ENCODE results near the gene STRIP1. TPM values are rescaled to one million over a fixed set of nuclear protein-coding genes. Genes with fewer than 3 reads are reported as not detected.

STRIP1 gene
- total RNA-seq, 2 experiments from 2014 or later = 42.2 to 45.5 TPM

GRCh38 chr1:110012100-110012780 is 22.2 kb upstream of the STRIP1 start:
- CTCF ChIA-PET (ENCODE audit: unreplicated experiment) = interaction anchor here (1.1 kb wide), 1 partner anchor 8 kb away, joined by 3 read pairs; no protein-coding TSS in a partner anchor
- no peaks in the 10 kb centered on the region for H3K9me3 ChIP-seq (ENCODE audit: low read length)
- no peaks in the 10 kb centered on the region for H4K20me1 ChIP-seq (ENCODE audit: insufficient read depth, low read length)
- peak overlapping the region; percentile 50 for H3K27ac ChIP-seq (ENCODE audit: low read depth, low read length, poor library complexity, severe bottlenecking)
- POLR2A ChIA-PET = interaction anchor here (0.5 to 2.1 kb wide), 2 partner anchors 22 to 43 kb away, joined by 3 to 7 read pairs; partner anchors contain the start of gene STRIP1
- no peaks in the 10 kb centered on the region for H3K79me2 ChIP-seq (ENCODE audit: insufficient read depth, low read depth, low read length)
- H3K9me2 ChIP-seq (ENCODE audit: insufficient read depth, low read length) = no peaks in the 10 kb centered on the region
- peak; percentile 33 for DNase-seq (ENCODE audit: low spot score)
- H2AFZ ChIP-seq (ENCODE audit: low read length) = no peak overlapping the region
- no peak overlapping the region for H3K4me3 ChIP-seq (ENCODE audit: low read depth, low read length, poor library complexity, severe bottlenecking)
- intact Hi-C loops (cut with micrococcal nuclease; ENCODE audit: unreplicated experiment) = no loop called here
- TF ChIP-seq EZH2phosphoT487 (IDR thresholded peaks at IDR 0.05; ENCODE audit: borderline replicate concordance, low read depth, low read length) = no peak
- TF ChIP-seq, protein P1, sequence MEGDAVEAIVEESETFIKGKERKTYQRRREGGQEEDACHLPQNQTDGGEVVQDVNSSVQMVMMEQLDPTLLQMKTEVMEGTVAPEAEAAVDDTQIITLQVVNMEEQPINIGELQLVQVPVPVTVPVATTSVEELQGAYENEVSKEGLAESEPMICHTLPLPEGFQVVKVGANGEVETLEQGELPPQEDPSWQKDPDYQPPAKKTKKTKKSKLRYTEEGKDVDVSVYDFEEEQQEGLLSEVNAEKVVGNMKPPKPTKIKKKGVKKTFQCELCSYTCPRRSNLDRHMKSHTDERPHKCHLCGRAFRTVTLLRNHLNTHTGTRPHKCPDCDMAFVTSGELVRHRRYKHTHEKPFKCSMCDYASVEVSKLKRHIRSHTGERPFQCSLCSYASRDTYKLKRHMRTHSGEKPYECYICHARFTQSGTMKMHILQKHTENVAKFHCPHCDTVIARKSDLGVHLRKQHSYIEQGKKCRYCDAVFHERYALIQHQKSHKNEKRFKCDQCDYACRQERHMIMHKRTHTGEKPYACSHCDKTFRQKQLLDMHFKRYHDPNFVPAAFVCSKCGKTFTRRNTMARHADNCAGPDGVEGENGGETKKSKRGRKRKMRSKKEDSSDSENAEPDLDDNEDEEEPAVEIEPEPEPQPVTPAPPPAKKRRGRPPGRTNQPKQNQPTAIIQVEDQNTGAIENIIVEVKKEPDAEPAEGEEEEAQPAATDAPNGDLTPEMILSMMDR (conservative IDR thresholded peaks at IDR 0.05; ENCODE audit: low read length) = no peak
- peaks cover 82% of the 10 kb centered on the region for H3K36me3 ChIP-seq (ENCODE audit: insufficient read depth, low read length)
- BruUV-seq (replicated peaks) = no TSS peak
- peaks cover 19% of the 10 kb centered on the region for H3K4me1 ChIP-seq (ENCODE audit: insufficient read depth, low read length, poor library complexity, severe bottlenecking)
- peak overlapping the region; percentile 15; the same call in 1 of the 2 replicates for H3K4me2 ChIP-seq (ENCODE audit: low read length)

GRCh38 chr1:110017792-110018191 is 16.6 kb upstream of the STRIP1 start:
- H3K36me3 ChIP-seq (ENCODE audit: insufficient read depth, low read length) = peaks cover 95% of the 10 kb centered on the region
- no peaks in the 10 kb centered on the region for H3K79me2 ChIP-seq (ENCODE audit: insufficient read depth, low read depth, low read length)
- no peak for TF ChIP-seq EZH2phosphoT487 (IDR thresholded peaks at IDR 0.05; ENCODE audit: borderline replicate concordance, low read depth, low read length)
- TF ChIP-seq, protein P1 (conservative IDR thresholded peaks at IDR 0.05; ENCODE audit: low read length) = no peak
- H2AFZ ChIP-seq (ENCODE audit: low read length) = no peak overlapping the region
- no TSS peak for BruUV-seq (replicated peaks)
- POLR2A ChIA-PET = no interaction called here
- H3K4me1 ChIP-seq (ENCODE audit: insufficient read depth, low read length, poor library complexity, severe bottlenecking) = peaks cover under 1% of the 10 kb centered on the region
- intact Hi-C loops (cut with micrococcal nuclease; ENCODE audit: unreplicated experiment) = no loop called here
- CTCF ChIA-PET (ENCODE audit: unreplicated experiment) = no interaction called here
- no peak for DNase-seq (ENCODE audit: low spot score)
- H3K4me2 ChIP-seq (ENCODE audit: low read length) = no peak overlapping the region
- no peaks in the 10 kb centered on the region for H3K9me2 ChIP-seq (ENCODE audit: insufficient read depth, low read length)
- no peaks in the 10 kb centered on the region for H4K20me1 ChIP-seq (ENCODE audit: insufficient read depth, low read length)
- no peaks in the 10 kb centered on the region for H3K9me3 ChIP-seq (ENCODE audit: low read length)
- H3K4me3 ChIP-seq (ENCODE audit: low read depth, low read length, poor library complexity, severe bottlenecking) = no peak overlapping the region
- H3K27ac ChIP-seq (ENCODE audit: low read depth, low read length, poor library complexity, severe bottlenecking) = no peak overlapping the region

DNA sequence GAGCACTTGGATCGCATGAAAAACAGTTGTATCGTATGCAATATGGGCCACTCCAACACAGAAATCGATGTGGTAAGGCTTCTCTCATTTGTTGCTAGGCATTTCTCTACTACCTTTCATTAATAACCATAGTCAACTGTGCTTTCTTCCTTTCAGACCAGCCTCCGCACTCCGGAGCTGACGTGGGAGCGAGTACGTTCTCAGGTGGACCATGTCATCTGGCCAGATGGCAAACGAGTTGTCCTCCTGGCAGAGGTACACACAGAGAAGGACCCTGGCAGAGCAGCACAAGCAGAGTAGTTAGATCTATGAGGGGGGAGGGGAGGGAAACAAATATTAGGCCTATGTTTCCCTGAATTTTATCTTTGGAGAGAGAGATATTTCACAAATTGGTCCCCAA is 16.0 kb upstream of the STRIP1 start:
- CTCF ChIA-PET (ENCODE audit: unreplicated experiment) = no interaction called here
- TF ChIP-seq, protein P1 (conservative IDR thresholded peaks at IDR 0.05; ENCODE audit: low read length) = no peak
- no peak for TF ChIP-seq EZH2phosphoT487 (IDR thresholded peaks at IDR 0.05; ENCODE audit: borderline replicate concordance, low read depth, low read length)
- H3K4me1 ChIP-seq (ENCODE audit: insufficient read depth, low read length, poor library complexity, severe bottlenecking) = no peaks in the 10 kb centered on the region
- H4K20me1 ChIP-seq (ENCODE audit: insufficient read depth, low read length) = no peaks in the 10 kb centered on the region
- no TSS peak for BruUV-seq (replicated peaks)
- H2AFZ ChIP-seq (ENCODE audit: low read length) = no peak overlapping the region
- H3K4me3 ChIP-seq (ENCODE audit: low read depth, low read length, poor library complexity, severe bottlenecking) = no peak overlapping the region
- H3K79me2 ChIP-seq (ENCODE audit: insufficient read depth, low read depth, low read length) = no peaks in the 10 kb centered on the region
- no peak for DNase-seq (ENCODE audit: low spot score)
- H3K36me3 ChIP-seq (ENCODE audit: insufficient read depth, low read length) = peaks cover 95% of the 10 kb centered on the region
- no peaks in the 10 kb centered on the region for H3K9me2 ChIP-seq (ENCODE audit: insufficient read depth, low read length)
- H3K9me3 ChIP-seq (ENCODE audit: low read length) = no peaks in the 10 kb centered on the region
- no peak overlapping the region for H3K4me2 ChIP-seq (ENCODE audit: low read length)
- POLR2A ChIA-PET = interaction anchor here (0.8 kb wide), 1 partner anchor 16 kb away, joined by 4 read pairs; the partner anchor contains the start of gene STRIP1
- intact Hi-C loops (cut with micrococcal nuclease; ENCODE audit: unreplicated experiment) = no loop called here
- no peak overlapping the region for H3K27ac ChIP-seq (ENCODE audit: low read depth, low read length, poor library complexity, severe bottlenecking)
